Stimulated activated CD8-positive, alpha-beta memory T cell treated with anti-CD3 and anti-CD28 coated beads, Interleukin-4, amount 100 ng/mL, for 1 hour (primary cell): ENCODE results near the gene TIMM22.
A peak's percentile ranks its signal among the peaks of the same experiment; 100 is the strongest.
"Not testable (repeated sequence)": the region's sequence is repeated elsewhere in the genome, so short reads cannot be mapped to it uniquely, and the experiment has no call there.

Source experiments
- DNase-seq, 2 donors: peaks; one replicate each; pipeline ENCODE4 v3.0.0-alpha.2; 2020; ENCODE audit warnings: low read depth in 2 of 2, low spot score in 1 of 2

The TIMM22 gene

DNA sequence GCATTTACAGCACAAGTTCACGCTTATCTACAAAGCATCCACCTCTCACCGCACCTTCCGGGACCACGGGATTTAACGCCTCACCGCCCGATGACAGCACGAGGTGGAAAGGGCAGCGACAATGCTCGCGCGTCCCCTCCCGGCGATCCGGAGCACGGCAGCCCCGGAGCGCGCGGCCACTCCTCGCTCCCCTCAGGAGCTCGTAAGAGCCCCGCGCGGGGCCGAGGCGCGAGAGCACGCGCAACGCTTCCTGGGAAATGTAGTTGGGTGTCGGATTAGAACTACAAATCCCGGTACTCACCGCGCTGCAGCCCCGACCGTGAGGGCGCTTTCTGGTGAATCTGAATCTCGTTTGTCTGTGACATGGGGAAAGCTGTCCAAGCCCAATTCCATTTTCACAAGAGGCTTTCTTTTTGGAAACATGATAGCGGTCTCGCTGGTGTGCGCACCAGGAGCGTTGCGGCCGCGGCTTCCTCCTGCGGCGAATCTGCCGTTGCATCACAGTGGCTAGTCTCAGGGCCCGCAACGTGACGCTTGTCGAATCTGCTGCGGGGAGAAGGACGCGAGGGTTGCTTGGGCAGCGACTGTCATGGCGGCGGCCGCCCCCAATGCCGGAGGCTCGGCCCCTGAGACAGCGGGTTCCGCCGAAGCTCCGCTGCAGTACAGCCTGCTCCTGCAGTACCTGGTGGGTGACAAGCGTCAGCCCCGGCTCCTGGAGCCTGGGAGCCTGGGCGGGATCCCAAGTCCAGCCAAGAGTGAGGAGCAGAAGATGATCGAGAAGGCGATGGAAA is at the start of gene TIMM22:
Gene TIMM22 (plus strand): TSS at position 576 of the 791 bp plus-strand sequence. CDS start 14 bp downstream, at position 590.
- DNase-seq = peak; percentile 67 to 80

DNA sequence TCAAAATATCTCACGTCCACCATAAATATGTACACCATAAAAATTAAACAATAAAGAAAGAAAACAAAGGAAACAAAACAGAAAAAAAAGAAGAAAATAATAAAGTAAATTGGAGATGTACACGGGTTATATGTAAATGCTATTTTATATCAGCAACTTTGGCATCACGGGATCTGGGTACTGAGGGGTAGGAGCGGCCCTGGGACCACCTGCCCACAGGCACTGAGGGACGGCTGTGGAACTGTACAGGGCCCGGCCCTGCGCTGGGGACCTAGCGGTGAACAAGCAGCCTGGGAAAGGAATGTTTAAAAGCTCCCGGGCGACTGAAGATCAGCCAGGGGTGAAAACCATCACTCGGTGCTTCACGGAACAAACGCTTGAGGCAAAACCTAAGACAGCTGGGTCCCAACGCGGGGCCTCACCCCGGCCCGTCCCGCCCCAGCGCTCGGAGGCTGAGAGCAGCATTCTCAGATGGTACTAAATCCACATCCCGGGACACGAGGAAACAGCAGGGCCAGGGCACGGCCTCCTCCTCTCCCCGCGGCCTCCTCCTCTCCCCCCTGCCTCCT is 48.6 kb upstream of the TIMM22 start:
- no peak for DNase-seq

DNA sequence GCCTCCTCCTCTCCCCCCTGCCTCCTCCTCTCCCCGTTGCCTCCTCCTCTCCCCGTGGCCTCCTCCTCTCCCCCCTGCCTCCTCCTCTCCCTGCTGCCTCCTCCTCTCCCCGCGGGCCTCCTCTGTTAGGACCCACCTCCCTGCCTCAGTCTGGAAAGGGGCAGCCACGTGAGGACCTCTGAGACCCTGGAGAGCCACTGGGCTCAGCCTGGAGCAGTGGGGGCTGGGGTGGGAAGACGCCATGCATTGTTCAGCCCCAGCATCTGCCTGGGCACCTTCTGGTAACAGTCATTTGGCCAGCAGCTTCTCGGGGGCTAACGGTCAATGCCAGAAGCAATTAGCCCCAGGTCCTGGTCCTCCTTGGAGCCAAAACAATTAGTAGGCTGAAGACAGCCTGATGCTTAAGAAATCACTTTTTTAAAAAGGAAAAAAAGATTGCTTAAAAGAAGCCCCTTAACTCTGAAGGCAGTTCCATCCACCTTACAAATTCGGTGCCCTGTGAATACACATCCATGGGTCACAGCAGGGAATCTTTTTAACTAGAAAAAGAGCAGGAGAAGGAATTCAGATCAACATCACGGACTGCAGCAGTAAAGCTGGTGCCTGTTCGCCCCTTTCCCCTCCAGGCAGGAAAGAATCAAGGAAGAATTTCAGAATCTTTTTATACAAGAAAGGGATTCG is 47.2 kb upstream of the TIMM22 start:
- DNase-seq = no peak

DNA sequence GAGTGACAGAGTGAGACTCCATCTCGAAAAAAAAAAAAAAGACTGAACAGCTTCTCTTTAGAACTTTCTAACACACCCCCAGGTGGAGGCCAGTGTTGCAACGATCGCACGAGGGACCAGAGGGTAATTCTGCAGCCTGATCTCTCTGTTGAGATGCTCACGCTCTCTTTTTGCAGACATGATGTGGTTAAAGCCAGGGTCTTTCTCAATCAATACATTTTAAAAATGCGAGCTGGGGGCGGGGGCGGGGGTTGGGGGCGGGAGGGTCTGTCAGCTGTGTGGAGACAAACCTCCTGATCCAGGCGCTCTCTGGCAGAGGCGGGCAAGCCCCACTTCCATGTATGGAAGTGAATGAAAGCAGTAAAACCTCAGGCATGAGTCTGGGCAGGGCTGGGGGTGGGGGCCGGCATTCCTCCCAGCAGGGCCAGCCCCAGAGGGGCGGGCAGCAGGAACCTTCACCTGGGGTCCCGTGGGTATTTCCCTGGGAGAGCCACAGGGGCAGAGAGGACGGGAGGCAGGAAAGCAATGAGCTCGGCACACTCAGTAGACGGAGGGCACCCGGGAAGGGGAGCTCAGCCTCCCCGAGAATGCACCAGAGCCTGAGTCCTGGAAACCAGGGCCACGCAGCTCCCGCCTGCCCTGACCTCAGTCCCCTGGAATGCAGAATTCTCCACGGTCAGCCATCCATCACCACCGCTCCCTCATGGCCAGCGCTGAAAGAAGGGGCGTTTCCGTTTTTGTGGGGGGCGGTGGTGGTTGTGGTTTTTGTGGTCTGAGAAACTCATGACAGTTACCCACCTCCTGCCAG is 45.4 kb upstream of the TIMM22 start:
- no peak for DNase-seq

DNA sequence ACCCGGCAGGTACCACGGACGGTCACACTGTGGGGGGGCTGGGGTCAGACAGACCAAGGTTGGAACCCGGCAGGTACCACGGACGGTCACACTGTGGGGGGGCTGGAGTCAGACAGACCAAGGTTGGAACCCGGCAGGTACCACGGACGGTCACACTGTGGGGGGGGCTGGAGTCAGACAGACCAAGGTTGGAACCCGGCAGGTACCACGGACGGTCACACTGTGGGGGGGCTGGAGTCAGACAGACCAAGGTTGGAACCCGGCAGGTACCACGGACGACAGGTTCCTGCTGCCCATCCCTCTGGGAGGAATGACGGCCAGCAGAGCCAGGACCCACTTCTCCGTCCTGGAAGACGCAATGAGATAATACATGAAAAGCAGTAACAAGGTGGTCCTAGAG is 44.3 kb upstream of the TIMM22 start:
- not testable (repeated sequence) for DNase-seq

DNA sequence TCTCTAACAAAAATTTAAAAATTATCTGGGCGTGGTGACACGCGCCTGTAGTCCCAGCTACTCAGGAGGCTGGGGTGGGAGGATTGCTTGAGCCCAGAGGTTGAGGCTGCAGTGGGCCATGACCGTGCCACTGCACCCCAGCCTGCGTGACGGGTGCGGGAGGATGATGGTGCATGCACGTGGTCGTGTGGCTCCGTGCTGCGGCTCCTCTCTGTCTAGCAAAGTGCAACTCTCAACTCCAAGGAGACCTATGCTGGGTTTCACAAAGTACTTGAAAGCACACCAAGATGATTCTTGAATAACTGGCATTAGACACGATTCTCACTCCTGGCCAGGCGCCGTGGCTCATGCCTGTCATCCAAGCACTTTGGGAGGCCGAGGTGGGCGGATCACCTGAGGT is 43.2 kb upstream of the TIMM22 start:
- DNase-seq = no peak

DNA sequence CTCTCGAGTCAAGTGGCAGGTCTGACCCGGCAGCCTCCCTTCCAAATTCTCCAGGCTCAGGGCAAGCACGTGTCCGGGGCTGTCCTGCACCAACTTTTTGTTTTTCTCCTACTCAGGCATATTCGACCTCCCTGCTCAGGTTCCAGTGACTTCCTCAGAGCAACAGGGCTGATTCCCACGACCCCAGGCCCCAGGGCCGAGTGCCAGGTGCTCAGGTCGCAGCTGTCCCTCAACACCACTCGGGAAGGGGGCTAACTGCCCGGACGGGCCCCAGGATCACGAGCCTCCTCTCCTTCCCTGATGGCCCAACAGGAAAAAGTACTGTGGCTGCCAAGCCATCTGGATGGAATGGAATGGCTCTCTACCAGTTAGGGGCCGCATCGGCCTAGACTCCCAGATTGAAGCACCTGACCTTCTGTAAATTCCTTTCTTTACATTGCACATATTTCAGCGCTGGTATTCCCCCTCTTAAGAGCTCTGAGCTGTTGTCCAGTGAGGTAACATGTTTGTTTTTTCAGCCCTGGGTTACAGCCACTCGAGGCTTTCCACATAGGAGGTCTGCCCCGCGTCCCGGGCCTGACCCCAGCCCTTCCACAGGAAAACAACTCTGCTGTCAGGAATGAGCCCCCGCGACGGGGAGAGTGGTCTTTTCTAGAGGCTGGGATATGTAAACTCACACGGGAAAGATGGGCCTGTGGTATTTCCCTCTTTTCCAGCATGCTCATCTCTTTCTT is 42.3 kb upstream of the TIMM22 start:
- no peak for DNase-seq

DNA sequence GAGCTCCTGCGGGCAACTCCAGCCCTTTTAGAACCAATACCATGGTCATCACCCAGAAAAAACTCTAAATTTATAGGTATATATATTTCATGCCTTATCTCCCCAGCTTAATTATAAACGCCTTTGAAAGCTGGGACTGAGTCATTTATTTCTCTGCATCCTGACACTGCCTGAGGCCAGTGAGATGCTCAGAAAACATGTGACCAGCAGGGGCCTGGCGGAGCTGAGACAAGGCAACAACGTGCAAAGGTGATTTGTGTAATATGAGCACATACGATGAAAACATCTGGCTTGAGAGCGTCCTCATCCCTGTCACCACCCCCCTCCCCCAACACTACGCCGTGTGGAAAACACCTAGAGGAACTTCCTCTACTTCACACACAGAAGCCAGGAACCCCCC is 40.0 kb upstream of the TIMM22 start:
- no peak for DNase-seq

DNA sequence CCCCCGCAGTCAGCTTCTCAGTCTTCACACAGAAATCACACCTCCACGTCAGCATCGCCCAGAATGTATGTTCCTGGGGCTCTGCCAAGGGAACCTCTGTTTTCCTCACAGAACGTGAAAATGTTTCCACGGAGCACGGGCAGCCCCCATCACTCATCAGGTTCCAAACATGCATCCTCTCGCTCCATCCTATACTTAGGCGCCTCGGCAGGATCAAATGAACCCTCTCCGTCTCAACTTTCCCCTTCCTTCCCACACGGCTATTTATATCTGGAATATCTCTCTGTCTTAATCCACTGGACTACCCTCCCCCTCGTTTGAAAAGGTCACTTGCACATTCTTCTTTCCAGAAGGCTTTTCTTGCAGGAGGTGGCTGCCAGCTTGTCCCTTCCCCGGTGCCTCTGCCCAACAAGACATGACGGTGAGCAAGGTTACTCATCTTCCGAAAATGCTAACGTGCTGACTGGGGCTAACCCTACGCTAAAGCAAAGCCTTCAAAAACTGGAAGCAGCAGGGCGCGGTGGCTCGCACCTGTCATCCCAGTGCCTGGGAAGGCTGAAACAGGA is 39.0 kb upstream of the TIMM22 start:
- no peak for DNase-seq

DNA sequence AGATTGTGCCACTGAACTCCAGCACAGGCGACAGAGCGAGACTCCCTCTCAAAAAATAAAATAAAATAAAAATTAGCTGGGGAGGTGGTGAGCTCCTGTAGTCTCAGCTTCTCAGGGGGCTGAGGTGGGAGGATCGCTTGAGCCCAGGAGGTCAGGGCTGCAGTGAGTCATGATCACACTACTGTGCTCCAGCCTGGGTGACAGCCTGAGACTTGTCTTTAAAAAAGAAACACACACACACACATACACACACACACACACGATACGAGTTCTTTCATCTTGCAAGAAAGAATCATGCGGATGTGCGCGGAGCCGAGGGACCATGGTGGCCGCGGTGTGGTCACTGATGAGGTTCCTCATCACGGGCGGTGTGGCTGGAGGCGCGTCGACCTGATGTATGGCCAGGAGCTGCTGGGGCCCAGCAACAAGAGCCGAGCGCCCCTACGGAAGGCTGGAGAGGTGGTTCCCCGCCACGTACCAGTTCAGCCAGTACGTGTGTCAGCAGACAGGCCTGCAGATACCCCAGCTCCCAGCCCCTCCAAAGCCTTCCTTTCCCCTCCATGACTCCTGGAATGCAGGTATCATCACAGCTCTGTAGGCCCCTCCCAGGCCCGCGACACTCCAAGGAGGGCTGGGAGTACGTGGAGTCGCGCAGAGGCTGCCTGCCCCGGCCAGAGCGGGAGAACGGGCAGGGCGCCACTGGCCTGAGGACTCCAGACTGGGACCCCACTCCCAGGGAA is 38.0 kb upstream of the TIMM22 start:
- DNase-seq = no peak

DNA sequence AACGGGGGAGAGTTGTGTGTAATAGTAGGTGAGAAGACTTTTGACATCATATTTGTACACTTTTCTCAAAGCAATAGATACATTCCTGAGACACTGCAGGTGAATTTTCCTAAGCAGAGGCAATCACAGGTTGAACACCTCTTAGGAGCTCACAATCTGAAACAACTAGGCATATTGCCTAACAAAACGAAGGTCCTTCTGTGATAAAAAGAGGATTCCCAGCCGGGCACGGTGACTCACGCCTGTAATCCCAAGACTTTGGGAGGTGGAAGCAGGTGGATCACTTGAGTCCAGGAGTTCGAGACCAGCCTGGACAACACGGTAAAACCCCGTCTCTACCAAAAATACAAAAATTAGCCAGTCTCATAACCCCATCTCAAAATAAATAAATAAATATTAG is 34.8 kb upstream of the TIMM22 start:
- DNase-seq = no peak

DNA sequence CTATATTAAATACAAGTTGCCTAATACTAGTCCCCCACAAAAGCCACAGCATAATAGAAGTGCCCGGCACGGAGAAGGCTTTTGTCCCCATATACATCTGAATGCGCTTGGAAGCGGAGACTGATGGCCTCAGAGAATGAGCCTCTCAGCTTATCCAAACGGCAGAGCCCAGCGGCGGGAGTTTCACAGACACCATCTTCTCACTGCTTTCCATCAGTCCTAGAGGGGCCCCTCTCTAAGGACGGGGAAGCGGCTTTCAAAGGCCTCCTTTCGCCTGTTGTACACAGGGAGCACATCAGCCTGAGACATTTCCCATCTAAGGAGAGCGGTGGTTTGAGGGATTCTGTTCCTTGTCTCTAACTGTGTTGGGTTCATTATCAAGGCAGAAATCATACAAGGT is 34.3 kb upstream of the TIMM22 start:
- DNase-seq = no peak

DNA sequence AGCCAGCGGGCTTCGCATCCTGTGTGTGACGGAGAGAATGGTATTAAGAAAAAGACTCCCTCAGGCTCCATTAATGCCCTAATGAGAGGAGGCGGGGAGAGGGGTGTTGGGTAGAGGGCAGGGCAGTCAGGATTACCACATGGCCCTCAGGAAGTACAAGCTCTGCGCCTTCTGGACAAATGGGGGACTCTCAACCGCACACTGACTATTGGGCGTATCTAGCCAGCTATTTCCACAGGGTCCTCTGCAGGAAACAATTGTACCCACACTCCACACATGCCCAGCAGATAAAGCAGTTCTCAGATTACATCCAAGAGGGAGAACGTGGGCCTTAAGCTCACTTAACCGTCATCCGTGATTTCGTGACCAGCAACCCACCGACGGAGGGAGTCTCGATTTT is 32.1 kb upstream of the TIMM22 start:
- DNase-seq = no peak

DNA sequence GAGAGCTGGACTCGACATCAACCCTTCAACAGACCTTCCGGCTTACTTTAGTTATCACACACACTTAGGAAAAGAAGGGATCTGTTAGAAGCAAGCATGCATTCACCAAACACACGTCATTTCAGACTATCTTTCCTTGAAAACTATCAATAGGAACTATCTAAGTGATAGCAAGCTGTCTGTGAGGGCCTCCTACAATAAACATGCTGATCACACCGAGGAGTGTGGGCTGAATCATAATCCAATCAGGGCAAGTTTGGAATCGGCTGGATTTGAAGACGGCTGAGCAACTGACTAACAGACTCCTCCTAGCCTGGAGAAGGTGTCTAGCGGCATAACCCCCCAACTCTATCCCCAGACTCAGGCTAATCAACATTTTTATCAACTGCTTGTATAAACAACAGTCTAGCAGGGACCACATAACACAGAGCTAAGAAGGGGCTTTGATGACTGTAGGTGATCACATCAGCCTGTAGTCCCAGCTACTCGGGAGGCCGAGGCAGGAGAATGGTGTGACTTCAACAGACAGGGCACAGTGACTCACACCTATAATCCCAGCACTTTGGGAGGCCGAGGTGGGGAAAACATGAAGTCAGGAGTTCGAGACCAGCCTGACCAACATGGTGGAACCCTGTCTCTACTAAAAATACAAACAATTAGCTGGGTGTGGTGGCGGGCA is 31.5 kb upstream of the TIMM22 start:
- DNase-seq = no peak

DNA sequence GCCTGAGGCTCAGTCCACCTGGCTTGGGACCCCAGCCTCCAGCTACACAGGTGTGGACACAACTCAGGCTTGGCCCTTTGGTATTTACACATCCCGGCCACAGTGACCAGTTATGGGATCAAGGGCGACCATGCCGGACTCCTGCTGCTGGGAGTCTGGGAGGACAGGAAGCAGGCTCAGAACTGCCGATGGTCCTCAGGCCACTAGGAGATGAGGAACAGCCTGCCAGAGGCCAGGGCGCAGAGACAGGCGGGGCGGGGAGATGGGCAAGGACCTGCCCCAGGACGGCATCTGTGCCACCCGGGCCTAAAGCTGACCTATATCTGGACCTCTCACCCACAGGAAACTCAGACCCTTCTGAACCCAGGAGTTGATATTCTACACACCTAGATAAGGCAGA is 29.8 kb upstream of the TIMM22 start:
- no peak for DNase-seq

DNA sequence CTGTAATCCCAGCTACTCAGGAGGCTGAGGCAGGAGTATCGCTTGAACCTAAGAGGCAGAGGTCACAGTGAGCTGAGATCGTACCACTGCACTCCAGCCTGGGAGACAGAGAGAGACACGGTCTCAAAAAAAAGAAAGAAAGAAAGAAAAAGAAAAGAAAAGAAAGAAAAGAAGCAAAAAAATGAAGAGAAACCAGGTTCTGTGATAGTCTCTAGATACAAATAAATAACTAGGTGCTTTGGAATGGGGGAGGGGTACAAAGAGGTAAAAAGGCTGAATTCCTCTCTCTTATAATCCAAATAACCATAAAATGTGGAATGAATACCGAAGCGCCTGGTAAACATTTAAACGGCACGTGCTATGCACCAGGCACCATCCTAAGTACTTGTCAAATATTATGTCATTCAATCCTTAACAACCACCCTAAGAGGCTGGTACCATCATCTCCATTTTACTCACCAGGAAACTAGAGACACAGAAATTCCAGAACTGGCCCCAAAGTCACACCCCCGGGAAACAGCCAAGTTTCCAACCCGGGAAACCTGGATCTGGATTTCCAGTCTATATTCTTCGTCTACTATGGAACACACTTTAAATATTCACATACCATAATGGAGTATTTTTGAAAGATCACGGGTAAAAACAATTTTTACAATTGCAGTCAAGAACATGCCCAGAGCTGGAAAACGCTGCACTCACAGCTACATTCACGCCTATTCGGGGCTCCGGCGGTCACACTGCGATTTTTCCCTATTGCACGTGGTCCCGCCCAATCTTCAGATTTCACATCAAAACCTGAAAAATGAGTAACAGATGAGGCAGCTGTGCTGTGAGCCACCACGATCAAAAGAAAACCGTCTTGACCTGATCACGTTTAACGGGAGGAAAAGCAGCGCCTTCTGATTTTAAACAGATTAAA is 27.9 kb upstream of the TIMM22 start:
- no peak for DNase-seq

DNA sequence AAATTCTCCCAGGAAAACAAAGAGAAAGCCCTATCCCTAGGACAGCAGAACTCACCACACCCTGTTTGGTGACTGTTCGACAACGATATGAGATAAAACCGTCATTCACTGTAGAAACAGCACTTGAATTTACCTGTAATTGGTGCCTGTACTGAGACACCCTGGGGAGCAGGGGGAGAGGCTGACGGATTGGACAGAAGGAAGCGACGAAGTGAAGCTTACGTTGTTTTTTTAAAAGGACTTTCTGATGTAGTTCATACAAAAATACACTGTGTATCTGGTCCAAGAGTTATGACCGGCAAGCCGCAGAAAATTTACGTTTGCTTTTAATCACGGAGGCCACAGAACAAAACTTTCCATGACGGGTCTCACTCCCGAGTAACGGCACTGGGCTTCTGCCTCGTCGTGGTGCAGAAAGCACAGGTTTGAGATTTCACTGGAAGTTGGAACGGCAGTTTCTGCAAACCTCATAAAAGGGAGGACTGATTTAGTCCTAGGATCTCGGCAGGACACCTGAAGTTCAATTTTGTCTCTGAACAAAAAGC is 27.0 kb upstream of the TIMM22 start:
- no peak for DNase-seq

DNA sequence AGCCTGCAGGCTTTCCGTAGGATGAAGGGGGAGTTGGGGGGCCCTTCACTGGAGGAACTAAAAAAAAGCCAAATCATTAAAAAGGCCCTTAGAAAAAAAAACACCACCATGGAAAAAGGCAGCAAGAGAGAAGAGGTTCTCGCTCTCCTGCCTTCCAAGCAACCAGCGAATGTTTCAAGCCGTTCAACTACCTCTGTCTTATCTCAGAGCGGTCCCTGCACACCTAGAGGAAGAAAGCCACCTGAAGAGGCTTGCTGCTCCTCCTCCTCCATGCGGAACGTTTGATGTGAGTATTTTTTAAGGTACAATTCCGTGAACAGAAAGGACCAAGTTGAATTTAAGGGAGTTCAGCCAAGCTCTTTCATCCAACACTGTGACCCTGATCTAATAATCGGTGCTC is 26.6 kb upstream of the TIMM22 start:
- DNase-seq = no peak
